H9 (cell line): ENCODE data around the gene SZT2. TPM values are rescaled to one million over a fixed set of nuclear protein-coding genes. Genes with fewer than 3 reads are reported as not detected.

Experiments
- DNase-seq: peaks from one replicate; pipeline ENCODE4 v3.0.0-alpha.2; 2017
- H2AFZ ChIP-seq: one replicate; pipeline ENCODE4 v1.6.1; 2013; ENCODE audit warnings: mild to moderate bottlenecking, low read length, control low read depth, moderate library complexity
- H2AK5ac ChIP-seq: 2 replicates; pipeline ENCODE4 v1.6.1; 2013; ENCODE audit warnings: low read length, control low read depth, mixed read lengths; ENCODE audit not compliant: insufficient read length
- H2BK120ac ChIP-seq: one replicate; pipeline ENCODE4 v1.6.1; 2013; ENCODE audit warnings: low read depth, mild to moderate bottlenecking, low read length, control low read depth, inconsistent platforms; ENCODE audit not compliant: poor library complexity, severe bottlenecking
- H2BK12ac ChIP-seq: 2 replicates; pipeline ENCODE4 v1.6.1; 2013; ENCODE audit warnings: low read length, control low read depth, mixed read lengths, low read depth; ENCODE audit not compliant: insufficient read length
- H2BK15ac ChIP-seq: 2 replicates; pipeline ENCODE4 v1.6.1; 2013; ENCODE audit warnings: low read depth, low read length, control low read depth
- H2BK20ac ChIP-seq: one replicate; pipeline ENCODE4 v1.6.1; 2013; ENCODE audit warnings: low read depth, mild to moderate bottlenecking, low read length, control low read depth, inconsistent platforms; ENCODE audit not compliant: poor library complexity, severe bottlenecking
- H2BK5ac ChIP-seq: 2 replicates; pipeline ENCODE4 v1.6.1; 2013; ENCODE audit warnings: low read length, control low read depth, mixed read lengths; ENCODE audit not compliant: insufficient read length
- H3K14ac ChIP-seq: 2 replicates; pipeline ENCODE4 v1.6.1; 2013; ENCODE audit warnings: low read length, control low read depth; ENCODE audit not compliant: insufficient read depth
- H3K18ac ChIP-seq: 2 replicates; pipeline ENCODE4 v1.6.1; 2013; ENCODE audit warnings: low read depth, mild to moderate bottlenecking, mixed read lengths, low read length, control low read depth; ENCODE audit not compliant: insufficient read length
- H3K23ac ChIP-seq: 2 replicates; pipeline ENCODE4 v1.6.1; 2013; ENCODE audit warnings: low read length, control low read depth, mixed read lengths, low read depth; ENCODE audit not compliant: insufficient read length
- H3K23me2 ChIP-seq: 2 replicates; pipeline ENCODE4 v1.6.1; 2013; ENCODE audit warnings: low read depth, mild to moderate bottlenecking, mixed read lengths, low read length, control low read depth; ENCODE audit not compliant: insufficient read length, poor library complexity, severe bottlenecking
- H3K27ac ChIP-seq: 2 replicates; pipeline ENCODE4 v1.5.1; 2013; ENCODE audit warnings: low read length, control low read depth, mixed read lengths, low read depth; ENCODE audit not compliant: insufficient read length
- H3K27me3 ChIP-seq: 2 replicates; pipeline ENCODE4 v1.6.1; 2013; ENCODE audit warnings: low read length, control low read depth, inconsistent platforms; ENCODE audit not compliant: insufficient read depth
- H3K4ac ChIP-seq: 2 replicates; pipeline ENCODE4 v1.6.1; 2013; ENCODE audit warnings: low read depth, mild to moderate bottlenecking, control low read depth, inconsistent platforms, low read length, moderate library complexity
- H3K4me1 ChIP-seq: 2 replicates; pipeline ENCODE4 v1.6.1; 2013; ENCODE audit warnings: low read length, control low read depth, inconsistent platforms; ENCODE audit not compliant: insufficient read depth
- H3K4me2 ChIP-seq: 2 replicates; pipeline ENCODE4 v1.6.1; 2013; ENCODE audit warnings: low read length, control low read depth, mixed read lengths; ENCODE audit not compliant: insufficient read length, insufficient read depth
- H3K56ac ChIP-seq: 2 replicates; pipeline ENCODE4 v1.6.1; 2013; ENCODE audit warnings: low read depth, mild to moderate bottlenecking, mixed read lengths, low read length, control low read depth; ENCODE audit not compliant: insufficient read length
- H3K79me1 ChIP-seq: 2 replicates; pipeline ENCODE4 v1.6.1; 2013; ENCODE audit warnings: low read depth, mild to moderate bottlenecking, moderate library complexity, low read length, control low read depth, inconsistent platforms; ENCODE audit not compliant: insufficient read depth, poor library complexity, severe bottlenecking
- H3K79me2 ChIP-seq: 2 replicates; pipeline ENCODE4 v1.6.1; 2013; ENCODE audit warnings: low read length, control low read depth, inconsistent platforms; ENCODE audit not compliant: insufficient read depth
- H3K9ac ChIP-seq: 2 replicates; pipeline ENCODE4 v1.6.1; 2013; ENCODE audit warnings: low read length, control low read depth, mixed read lengths; ENCODE audit not compliant: insufficient read length; ENCODE audit errors: extremely low read depth
- H3K9me3 ChIP-seq: one replicate; pipeline ENCODE4 v1.6.1; 2013; ENCODE audit warnings: low read depth, low read length, inconsistent platforms; ENCODE audit not compliant: control insufficient read depth
- H3T11ph ChIP-seq: one replicate; pipeline ENCODE4 v1.6.1; 2013; ENCODE audit warnings: mild to moderate bottlenecking, low read length, control low read depth, inconsistent platforms
- H4K20me1 ChIP-seq: one replicate; pipeline ENCODE4 v1.6.1; 2013; ENCODE audit not compliant: control insufficient read depth, insufficient read length, insufficient read depth
- H4K5ac ChIP-seq: 2 replicates; pipeline ENCODE4 v1.6.1; 2013; ENCODE audit warnings: low read depth, mild to moderate bottlenecking, mixed read lengths, low read length, control low read depth; ENCODE audit not compliant: insufficient read length
- H4K8ac ChIP-seq: replicated peaks from 2 replicates; pipeline ENCODE4 v1.6.1; 2013; ENCODE audit warnings: low read length, control low read depth, mixed read lengths, low read depth; ENCODE audit not compliant: insufficient read length
- H4K91ac ChIP-seq: 2 replicates; pipeline ENCODE4 v1.6.1; 2013; ENCODE audit warnings: low read depth, mild to moderate bottlenecking, moderate library complexity, mixed read lengths, low read length, control low read depth; ENCODE audit not compliant: insufficient read length
- H3K27ac Mint-ChIP-seq, 3 experiments: 2 replicates in 2 of 3; 3 replicates in 1 of 3; pipeline ENCODE4 v1.8.0; 2020 to 2021; ENCODE audit warnings: mixed read lengths in 3 of 3, mild to moderate bottlenecking in 1 of 3, moderate library complexity in 1 of 3
- H3K27me3 Mint-ChIP-seq: 2 replicates; pipeline ENCODE4 v1.8.0; 2021; ENCODE audit warnings: low read depth, mild to moderate bottlenecking, moderate library complexity, mixed read lengths
- H3K36me3 Mint-ChIP-seq, 3 experiments: 2 replicates in 2 of 3; 3 replicates in 1 of 3; pipeline ENCODE4 v1.8.0; 2020 to 2021; ENCODE audit warnings: low read depth in 3 of 3, mixed read lengths in 3 of 3; ENCODE audit not compliant: insufficient read depth in 1 of 3
- H3K4me1 Mint-ChIP-seq, 2 experiments: 2 replicates each; pipeline ENCODE4 v1.8.0; 2020; ENCODE audit warnings: mixed read lengths in 2 of 2
- H3K4me3 Mint-ChIP-seq, 2 experiments: 2 replicates in 1 of 2; 3 replicates in 1 of 2; pipeline ENCODE4 v1.8.0; 2020 to 2021; ENCODE audit warnings: mild to moderate bottlenecking in 2 of 2, mixed read lengths in 2 of 2, moderate library complexity in 1 of 2
- H3K9me3 Mint-ChIP-seq, 2 experiments: 2 replicates in 1 of 2; 3 replicates in 1 of 2; pipeline ENCODE4 v1.8.0; 2020; ENCODE audit warnings: mild to moderate bottlenecking in 2 of 2, mixed read lengths in 2 of 2, moderate library complexity in 1 of 2
- WGBS: extraction: QIAGEN DNeasy Blood & Tissue Kit; methylation state at CpG from one replicate; pipeline ENCODE4 v1.1.7; 2013; ENCODE audit warnings: missing lambda C conversion rate, low lambda C conversion rate, mixed read lengths; ENCODE audit not compliant: insufficient read length; ENCODE audit errors: extremely low coverage; 5-methylcytosine and 5-hydroxymethylcytosine counted together
- long read RNA-seq: library from polyadenylated mRNA; unstranded; transcript quantifications from one replicate; pipeline ENCODE4 v2.0.0, GENCODE V29; 2020
- total RNA-seq: library from RNA; stranded (reverse); gene quantifications from 2 replicates; pipeline ENCODE4 v1.2.1, GENCODE V29; 2021
- TF ChIP-seq, protein P1 (sequence below): fragments of 200-600 bp; sonication (generic); conservative IDR thresholded peaks from 3 replicates; pipeline ENCODE4 v1.8.0; 2021; ENCODE audit warnings: antibody characterized with exemption, mild to moderate bottlenecking

SZT2 gene
- 14.8 and 16.8 TPM in 2 replicates for total RNA-seq
- long read RNA-seq, partial matches to known transcripts, result 6 of 10 reads
- long read RNA-seq, other reads (novel, unspliced or antisense), result 2 of 10 reads

DNA sequence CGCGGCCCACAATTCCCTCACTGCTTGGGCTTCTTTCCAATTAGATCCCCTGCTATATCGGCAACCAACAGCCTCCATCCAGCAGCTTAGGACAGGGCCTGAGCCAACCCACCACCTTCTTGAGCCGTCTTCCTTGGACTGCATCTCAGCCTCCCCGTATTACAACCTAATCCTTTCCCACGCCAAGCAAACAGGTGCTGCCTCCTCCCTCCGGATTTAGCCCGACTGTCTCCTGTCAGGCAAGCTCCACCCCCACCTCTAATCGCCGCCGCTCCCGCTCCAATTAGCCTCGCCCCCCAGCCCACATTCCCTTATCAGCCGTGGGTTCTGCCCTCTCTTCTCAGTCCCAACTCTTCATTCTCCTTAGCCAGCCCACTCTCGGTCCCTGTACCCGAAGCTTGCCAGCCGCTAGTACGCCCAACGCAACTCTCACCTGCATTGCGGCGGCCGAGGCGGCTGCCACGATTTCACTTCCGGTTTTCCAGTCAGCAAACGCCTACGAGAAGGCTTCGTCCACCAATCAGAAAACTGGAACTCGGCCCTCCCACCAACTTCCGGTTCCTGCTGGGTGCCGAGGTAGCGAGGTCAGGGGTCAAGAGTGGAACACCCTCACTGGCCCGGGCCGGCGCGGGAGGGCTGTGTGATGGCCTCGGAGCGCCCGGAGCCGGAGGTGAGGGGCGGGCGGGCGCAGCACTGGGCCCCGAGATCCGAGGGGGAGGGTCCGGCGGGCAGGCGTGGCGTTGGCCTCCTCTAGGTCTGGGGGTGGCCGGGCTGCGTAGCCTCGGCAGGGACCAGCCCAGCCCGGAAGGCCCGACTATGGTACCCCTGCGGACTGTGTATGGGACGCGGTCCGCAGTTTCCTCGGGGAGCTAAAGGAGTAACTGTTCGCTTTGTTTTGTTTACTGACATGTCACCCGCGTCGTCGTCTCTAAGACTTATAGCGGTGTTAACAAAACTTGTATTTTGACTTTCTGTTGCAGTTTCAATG lies at the start of gene SZT2, which contains the start of gene MED8:
SZT2 (plus strand) TSS at position 574 of the 988 bp plus-strand sequence; CDS start at position 644, 70 bp downstream.
MED8 (minus strand) TSS at position 475 of the 988 bp plus-strand sequence; CDS start at position 439, 36 bp downstream.
- Histone ChIP-seq H2BK5ac (no peak within 1 kb of the TSS), H3K4me1 (no peaks in the 10 kb centered on the region), H3K23me2 (peaks cover 7% of the 10 kb centered on the region), H3K9ac (peak within 1 kb of the TSS; percentile 66), H2BK20ac (no peak within 1 kb of the TSS), H2AFZ (no peak within 1 kb of the TSS), H4K91ac (no peak within 1 kb of the TSS), H3K56ac (no peak within 1 kb of the TSS), H4K20me1 (no peaks in the 10 kb centered on the region), H4K5ac (no peak within 1 kb of the TSS), H2BK120ac (no peak within 1 kb of the TSS), H3K14ac (0 out of 2 replicates have a peak within 1 kb of the TSS, but pooled peaks have one; percentile 9), H3K79me2 (peaks cover 1% of the 10 kb centered on the region; the same call in 1 of the 2 replicates), H3K18ac (no peak within 1 kb of the TSS), H3K27ac (no peak within 1 kb of the TSS), H2AK5ac (no peak within 1 kb of the TSS), H3K9me3 (no peaks in the 10 kb centered on the region), H4K8ac (no peak within 1 kb of the TSS), H3T11ph (no peak within 1 kb of the TSS), H2BK12ac (no peak within 1 kb of the TSS), H3K23ac (no peak within 1 kb of the TSS), H3K27me3 (no peaks in the 10 kb centered on the region), H3K79me1 (peaks cover 2% of the 10 kb centered on the region), H3K4ac (no peak within 1 kb of the TSS), H2BK15ac (no peak within 1 kb of the TSS), H3K4me2 (peak within 1 kb of the TSS; percentile 75)
- peak; percentile 98 for DNase-seq
- TF ChIP-seq, protein P1, sequence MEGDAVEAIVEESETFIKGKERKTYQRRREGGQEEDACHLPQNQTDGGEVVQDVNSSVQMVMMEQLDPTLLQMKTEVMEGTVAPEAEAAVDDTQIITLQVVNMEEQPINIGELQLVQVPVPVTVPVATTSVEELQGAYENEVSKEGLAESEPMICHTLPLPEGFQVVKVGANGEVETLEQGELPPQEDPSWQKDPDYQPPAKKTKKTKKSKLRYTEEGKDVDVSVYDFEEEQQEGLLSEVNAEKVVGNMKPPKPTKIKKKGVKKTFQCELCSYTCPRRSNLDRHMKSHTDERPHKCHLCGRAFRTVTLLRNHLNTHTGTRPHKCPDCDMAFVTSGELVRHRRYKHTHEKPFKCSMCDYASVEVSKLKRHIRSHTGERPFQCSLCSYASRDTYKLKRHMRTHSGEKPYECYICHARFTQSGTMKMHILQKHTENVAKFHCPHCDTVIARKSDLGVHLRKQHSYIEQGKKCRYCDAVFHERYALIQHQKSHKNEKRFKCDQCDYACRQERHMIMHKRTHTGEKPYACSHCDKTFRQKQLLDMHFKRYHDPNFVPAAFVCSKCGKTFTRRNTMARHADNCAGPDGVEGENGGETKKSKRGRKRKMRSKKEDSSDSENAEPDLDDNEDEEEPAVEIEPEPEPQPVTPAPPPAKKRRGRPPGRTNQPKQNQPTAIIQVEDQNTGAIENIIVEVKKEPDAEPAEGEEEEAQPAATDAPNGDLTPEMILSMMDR, result no peak
- WGBS, result no CpG with 5 or more reads among the region's 65 CpGs
- H3K27me3 Mint-ChIP-seq, result no peaks in the 10 kb centered on the region
- peaks cover 5 to 35% (median 27%) of the 10 kb centered on the region in 3 experiments; a peak in 6 of 7 replicates for H3K36me3 Mint-ChIP-seq
- H3K27ac Mint-ChIP-seq, result peak within 1 kb of the TSS; percentile 98 to 99 (median 99)
- peaks cover 14 to 16% of the 10 kb centered on the region in 2 experiments for H3K4me1 Mint-ChIP-seq
- H3K9me3 Mint-ChIP-seq, result no peaks in the 10 kb centered on the region; a peak in 1 of 5 replicates
- H3K4me3 Mint-ChIP-seq, result peak within 1 kb of the TSS; percentile 100
